RWPE2 (cell line): ENCODE measurements around the gene AGBL4.

ENCODE experiments used
- ATAC-seq: fragments of 200-7000 bp; cut with Tn5 transposase; 3 replicates; pipeline ENCODE4 v1.9.1; 2021; ENCODE audit warnings: low read depth
- DNase-seq: peaks from one replicate; pipeline ENCODE4 v3.0.0-alpha.2; 2020; ENCODE audit warnings: low spot score
- H3K27ac ChIP-seq: fragments of 450-650 bp; 2 replicates; pipeline ENCODE4 v1.5.1; 2017; ENCODE audit warnings: mild to moderate bottlenecking; ENCODE audit not compliant: poor library complexity, severe bottlenecking
- H3K27me3 ChIP-seq: fragments of 250-450 bp; sonication (Bioruptor Pico); 2 replicates; pipeline ENCODE4 v1.5.1; 2021; ENCODE audit warnings: mild to moderate bottlenecking, moderate library complexity; ENCODE audit not compliant: insufficient read depth, poor library complexity, severe bottlenecking
- H3K36me3 ChIP-seq: fragments of 250-450 bp; sonication (Bioruptor Pico); 2 replicates; pipeline ENCODE4 v1.5.1; 2020; ENCODE audit warnings: low read depth, mild to moderate bottlenecking, moderate library complexity
- H3K4me1 ChIP-seq: fragments of 250-450 bp; sonication (Bioruptor Pico); 2 replicates; pipeline ENCODE4 v1.5.1; 2021; ENCODE audit warnings: mild to moderate bottlenecking, moderate library complexity; ENCODE audit not compliant: insufficient read depth, poor library complexity, severe bottlenecking
- H3K4me3 ChIP-seq: fragments of 250-450 bp; sonication (Bioruptor Pico); 2 replicates; pipeline ENCODE4 v1.5.1; 2021; ENCODE audit warnings: mild to moderate bottlenecking, moderate library complexity; ENCODE audit not compliant: severe bottlenecking
- H3K9me3 ChIP-seq: fragments of 250-450 bp; sonication (Bioruptor Pico); 2 replicates; pipeline ENCODE4 v1.5.1; 2021; ENCODE audit warnings: mild to moderate bottlenecking, moderate library complexity; ENCODE audit not compliant: severe bottlenecking
- TF ChIP-seq, protein P1 (sequence below): fragments of 450-650 bp; IDR thresholded peaks from one replicate; pipeline ENCODE4 v1.5.1; 2017; ENCODE audit warnings: mild to moderate bottlenecking, moderate library complexity; ENCODE audit not compliant: poor library complexity, severe bottlenecking

Gene AGBL4

DNA sequence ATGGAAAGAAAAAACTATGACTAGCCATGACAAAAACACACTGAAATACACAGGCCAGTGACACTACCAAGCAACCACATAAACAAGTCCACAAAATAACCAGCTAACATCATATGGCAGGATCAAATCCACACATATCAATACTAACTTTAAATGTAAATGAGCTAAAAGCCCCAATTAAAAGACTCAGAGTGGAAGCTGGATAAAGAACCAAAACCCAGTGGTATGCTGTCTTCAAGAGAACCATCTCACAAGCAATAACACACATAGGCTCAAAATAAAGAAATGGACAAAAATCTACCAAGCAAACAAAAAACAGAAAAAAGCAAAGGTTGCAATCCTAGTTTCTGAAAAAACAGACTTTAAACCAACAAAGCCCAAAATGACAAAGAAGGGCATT is 770.8 kb downstream of the AGBL4 start:
- ATAC-seq (no peak), DNase-seq (no peak)
- Histone ChIP-seq H3K27ac (no peak overlapping the region), H3K36me3 (no peaks in the 10 kb centered on the region), H3K4me3 (no peak overlapping the region), H3K27me3 (no peaks in the 10 kb centered on the region), H3K4me1 (no peaks in the 10 kb centered on the region), H3K9me3 (peaks cover 3% of the 10 kb centered on the region)
- TF ChIP-seq, protein P1, sequence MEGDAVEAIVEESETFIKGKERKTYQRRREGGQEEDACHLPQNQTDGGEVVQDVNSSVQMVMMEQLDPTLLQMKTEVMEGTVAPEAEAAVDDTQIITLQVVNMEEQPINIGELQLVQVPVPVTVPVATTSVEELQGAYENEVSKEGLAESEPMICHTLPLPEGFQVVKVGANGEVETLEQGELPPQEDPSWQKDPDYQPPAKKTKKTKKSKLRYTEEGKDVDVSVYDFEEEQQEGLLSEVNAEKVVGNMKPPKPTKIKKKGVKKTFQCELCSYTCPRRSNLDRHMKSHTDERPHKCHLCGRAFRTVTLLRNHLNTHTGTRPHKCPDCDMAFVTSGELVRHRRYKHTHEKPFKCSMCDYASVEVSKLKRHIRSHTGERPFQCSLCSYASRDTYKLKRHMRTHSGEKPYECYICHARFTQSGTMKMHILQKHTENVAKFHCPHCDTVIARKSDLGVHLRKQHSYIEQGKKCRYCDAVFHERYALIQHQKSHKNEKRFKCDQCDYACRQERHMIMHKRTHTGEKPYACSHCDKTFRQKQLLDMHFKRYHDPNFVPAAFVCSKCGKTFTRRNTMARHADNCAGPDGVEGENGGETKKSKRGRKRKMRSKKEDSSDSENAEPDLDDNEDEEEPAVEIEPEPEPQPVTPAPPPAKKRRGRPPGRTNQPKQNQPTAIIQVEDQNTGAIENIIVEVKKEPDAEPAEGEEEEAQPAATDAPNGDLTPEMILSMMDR = no peak

- peaks cover 3% of the 10 kb centered on the region for H3K9me3 ChIP-seq
These were observed 772.6 kb downstream of the AGBL4 start for GRCh38 chr1:49251019-49251784.

GRCh38 chr1:49240709-49241221 is 783.0 kb downstream of the AGBL4 start:
- Histone ChIP-seq H3K27me3 (no peaks in the 10 kb centered on the region), H3K27ac (no peak overlapping the region), H3K4me3 (no peak overlapping the region), H3K9me3 (peaks cover 2% of the 10 kb centered on the region), H3K4me1 (no peaks in the 10 kb centered on the region), H3K36me3 (no peaks in the 10 kb centered on the region)
- DNase-seq = no peak
- TF ChIP-seq, protein P1 = no peak
- no peak for ATAC-seq

More at GRCh38 chr1:49251019-49251784, 772.6 kb downstream of the AGBL4 start:
- DNase-seq (no peak), ATAC-seq (no peak)
- H3K27me3 ChIP-seq = no peaks in the 10 kb centered on the region
- no peaks in the 10 kb centered on the region for H3K36me3 ChIP-seq
- no peak overlapping the region for H3K27ac ChIP-seq
- no peak overlapping the region for H3K4me3 ChIP-seq
- H3K4me1 ChIP-seq = no peaks in the 10 kb centered on the region
- TF ChIP-seq, protein P1 = no peak

- no peak for ATAC-seq
- Histone ChIP-seq H3K27ac (no peak overlapping the region), H3K4me1 (no peaks in the 10 kb centered on the region), H3K9me3 (peaks cover 2% of the 10 kb centered on the region), H3K4me3 (no peak overlapping the region), H3K27me3 (no peaks in the 10 kb centered on the region), H3K36me3 (no peaks in the 10 kb centered on the region)
- TF ChIP-seq, protein P1 = no peak
- no peak for DNase-seq
These were observed 788.8 kb downstream of the AGBL4 start for GRCh38 chr1:49234988-49235387.

- DNase-seq (no peak), ATAC-seq (peak; percentile 31; the same call in 2 of the 3 replicates)
- TF ChIP-seq, protein P1 = no peak
- H3K27me3 ChIP-seq = no peaks in the 10 kb centered on the region
- H3K36me3 ChIP-seq = no peaks in the 10 kb centered on the region
- H3K9me3 ChIP-seq = no peaks in the 10 kb centered on the region
- no peaks in the 10 kb centered on the region for H3K4me1 ChIP-seq
- H3K27ac ChIP-seq = no peak overlapping the region
- no peak overlapping the region for H3K4me3 ChIP-seq
These were observed 794.2 kb downstream of the AGBL4 start for GRCh38 chr1:49229555-49229954.
